Testis (tissue), 3 donors: ENCODE results near the gene PIK3R2. TPM values are rescaled to one million over a fixed set of nuclear protein-coding genes. Genes with fewer than 3 reads are reported as not detected.

Source experiments
- DNase-seq: peaks from one replicate; pipeline ENCODE4 v3.0.0-alpha.2; 2019
- H3K27ac ChIP-seq, 2 donors: fragments of 200-600 bp; sonication (generic); one replicate each; pipeline ENCODE4 v1.5.1; 2019
- H3K27me3 ChIP-seq: fragments of 200-600 bp; sonication (generic); one replicate; pipeline ENCODE4 v1.5.1; 2019
- H3K36me3 ChIP-seq: fragments of 200-600 bp; sonication (generic); one replicate; pipeline ENCODE4 v1.5.1; 2017; ENCODE audit warnings: low read depth; ENCODE audit errors: missing control alignments
- H3K4me1 ChIP-seq: fragments of 200-600 bp; sonication (generic); one replicate; pipeline ENCODE4 v1.5.1; 2019
- H3K4me3 ChIP-seq, 2 donors: fragments of 200-600 bp; sonication (generic); one replicate each; pipeline ENCODE4 v1.5.1; 2017 to 2019
- H3K9me3 ChIP-seq: fragments of 200-600 bp; sonication (generic); one replicate; pipeline ENCODE4 v1.5.1; 2017
- CTCF ChIP-seq, 3 experiments: fragments of 450-650 bp in 2 of 3; fragments of 200-600 bp in 1 of 3; sonication (generic) in 1 of 3; IDR thresholded peaks; one replicate each; pipeline ENCODE4 v1.5.1; 2016 to 2019; ENCODE audit warnings: antibody characterized with exemption in 3 of 3, mild to moderate bottlenecking in 2 of 3, moderate library complexity in 1 of 3
- POLR2A ChIP-seq: fragments of 450-650 bp; IDR thresholded peaks from one replicate; pipeline ENCODE4 v1.6.1; 2017; ENCODE audit warnings: antibody characterized with exemption, mild to moderate bottlenecking, moderate library complexity
- WGBS, 2 donors: methylation state at CpG; one replicate each; pipeline ENCODE4 v1.1.5; 2018; 5-methylcytosine and 5-hydroxymethylcytosine counted together
- intact Hi-C: fragments of 100-400 bp; cut with DNase I; formaldehyde crosslinking; loops from one replicate; pipeline ENCODE4 v1.15.1; 2023; ENCODE audit warnings: low total_unique reads
- polyA plus RNA-seq: library from polyadenylated mRNA; stranded (reverse); fragments of 350-450 nt; fragmentation: Illumina TruSeq; extraction: RNeasy Lipid Tissue Mini Kit (QIAGEN cat#74804); gene quantifications from one replicate; pipeline ENCODE4 v1.2.3, GENCODE V29; 2014; ENCODE audit warnings: low read depth, low replicate concordance; ENCODE audit not compliant: insufficient read depth
- total RNA-seq, 2 donors: library from RNA; depleted of rRNA; stranded (reverse); fragments of >200 nt; gene quantifications; one replicate each; pipeline ENCODE4 v1.2.3, GENCODE V29; 2016

Gene PIK3R2
- total and polyA plus RNA-seq, 3 donors from 2014 or later = 21.0 to 94.3 (median 87.6) TPM

DNA sequence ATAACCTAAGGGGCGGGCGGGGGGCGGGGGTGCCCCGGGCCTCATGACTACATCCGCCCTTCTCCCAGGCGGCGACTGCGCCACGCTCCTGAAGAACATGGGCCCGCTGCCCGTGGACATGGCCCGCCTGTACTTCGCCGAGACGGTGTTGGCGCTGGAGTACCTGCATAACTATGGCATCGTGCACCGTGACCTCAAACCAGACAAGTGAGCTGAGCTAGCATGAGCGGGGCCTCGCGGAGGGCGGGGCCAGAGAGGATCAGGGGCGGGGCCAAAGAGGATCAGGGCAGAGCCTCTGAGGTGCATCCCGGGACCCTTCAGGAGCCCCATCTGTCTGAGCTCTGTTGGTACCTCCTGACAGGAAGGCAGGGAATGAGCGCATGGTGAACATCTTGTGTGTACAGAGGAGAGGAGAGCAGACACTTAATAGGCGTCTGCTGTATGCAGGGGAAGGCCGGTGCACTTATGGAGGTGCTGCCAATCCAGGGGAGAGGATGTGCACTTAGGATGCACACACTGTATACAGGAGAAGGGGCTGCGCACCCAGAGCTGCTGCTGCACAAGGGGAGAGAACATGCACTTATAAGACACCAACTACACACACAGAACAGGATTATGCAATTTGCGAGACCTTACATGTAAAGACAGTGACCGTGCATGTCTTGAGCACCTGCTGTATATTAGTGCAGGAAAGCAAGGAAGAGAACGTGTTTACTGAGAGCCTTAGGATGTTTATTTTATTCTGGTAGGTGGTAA is 20.9 kb upstream of the PIK3R2 start:
- Histone ChIP-seq H3K27me3 (no peaks in the 10 kb centered on the region), H3K4me3 (peak overlapping the region in 1 of 2 donors; percentile 13), H3K9me3 (no peaks in the 10 kb centered on the region), H3K4me1 (no peaks in the 10 kb centered on the region), H3K36me3 (no peaks in the 10 kb centered on the region), H3K27ac (no peak overlapping the region)
- intact Hi-C loops = no loop called here
- TF ChIP-seq POLR2A (no peak), CTCF (IDR thresholded peaks at IDR 0.05) (no peak)
- 56 to 70% methylated on average over 23 to 31 of the region's 31 CpGs for WGBS, 2 donors
- peak; percentile 47 for DNase-seq

DNA sequence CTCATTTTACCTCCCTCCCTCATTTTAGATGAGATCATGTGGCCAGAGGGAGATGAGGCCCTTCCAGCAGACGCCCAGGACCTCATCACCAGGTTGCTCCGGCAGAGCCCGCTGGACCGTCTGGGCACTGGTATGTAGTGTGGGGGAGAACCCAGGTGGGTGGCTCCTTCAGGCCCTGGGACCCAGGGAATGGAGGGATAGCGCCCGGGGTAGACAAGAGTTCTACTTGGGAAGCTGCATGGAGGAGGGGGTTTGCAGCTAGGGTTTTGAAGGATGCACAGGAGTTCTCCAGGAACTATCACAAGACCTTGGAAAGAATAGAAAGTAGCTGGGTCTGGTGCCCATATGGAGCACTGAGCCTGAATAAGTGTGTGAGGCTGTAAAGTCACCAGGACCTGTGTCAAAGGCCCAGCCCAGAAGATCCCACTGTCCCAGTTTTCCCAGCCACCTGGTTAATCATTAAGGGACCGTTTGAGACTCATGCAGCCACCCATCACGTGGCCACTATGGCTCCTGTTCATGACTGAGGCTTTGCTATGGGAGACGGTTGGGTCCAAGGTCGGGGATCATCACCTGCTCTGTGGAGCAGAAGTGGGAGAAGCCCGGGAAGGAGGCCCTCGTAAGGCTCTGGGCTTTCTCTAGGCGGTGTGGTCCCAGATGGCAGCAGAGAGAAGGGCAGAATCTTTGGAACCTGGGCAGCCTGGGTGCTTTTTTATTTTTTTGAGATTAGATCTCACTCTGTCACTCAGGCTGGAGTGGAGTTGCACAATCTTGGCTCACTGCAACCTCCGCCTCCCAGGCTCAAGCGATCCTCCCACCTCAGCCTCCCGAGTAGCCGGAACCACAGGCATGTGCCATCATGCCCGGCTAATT is 17.0 kb upstream of the PIK3R2 start:
- Histone ChIP-seq H3K4me1 (no peaks in the 10 kb centered on the region), H3K36me3 (no peaks in the 10 kb centered on the region), H3K4me3 (no peak overlapping the region), H3K9me3 (no peaks in the 10 kb centered on the region), H3K27me3 (no peaks in the 10 kb centered on the region), H3K27ac (no peak overlapping the region)
- no peak for TF ChIP-seq POLR2A
- no peak for TF ChIP-seq CTCF (IDR thresholded peaks at IDR 0.05)
- intact Hi-C loops = no loop called here
- WGBS, 2 donors = 87 to 97% methylated on average over 18 of the region's 18 CpGs
- no peak for DNase-seq

DNA sequence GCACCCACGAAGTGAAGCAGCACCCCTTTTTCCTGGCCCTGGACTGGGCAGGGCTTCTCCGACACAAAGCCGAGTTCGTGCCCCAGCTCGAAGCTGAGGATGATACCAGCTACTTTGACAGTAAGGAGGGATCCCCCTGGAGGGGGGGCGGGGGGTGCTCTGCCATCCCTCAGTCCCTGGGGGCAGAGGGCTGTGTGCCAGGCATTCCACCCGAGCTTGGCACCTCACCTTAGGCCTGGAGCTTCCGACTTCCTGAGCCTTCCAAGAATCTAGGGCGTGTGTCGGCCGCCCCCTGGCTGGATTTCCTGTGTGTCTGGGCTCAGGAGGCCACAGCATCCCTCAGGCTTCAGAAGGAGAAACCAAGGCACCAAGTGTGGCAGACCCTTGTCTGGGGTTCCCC is 15.7 kb upstream of the PIK3R2 start:
- intact Hi-C loops = no loop called here
- Histone ChIP-seq H3K9me3 (no peaks in the 10 kb centered on the region), H3K4me3 (no peak overlapping the region), H3K4me1 (no peaks in the 10 kb centered on the region), H3K27ac (no peak overlapping the region), H3K36me3 (no peaks in the 10 kb centered on the region), H3K27me3 (no peaks in the 10 kb centered on the region)
- TF ChIP-seq POLR2A = no peak
- TF ChIP-seq CTCF (IDR thresholded peaks at IDR 0.05) = no peak
- WGBS, 2 donors = 86% methylated on average over 11 of the region's 11 CpGs; no CpG with 5 or more reads in 1 of the 2 donors
- no peak for DNase-seq

DNA sequence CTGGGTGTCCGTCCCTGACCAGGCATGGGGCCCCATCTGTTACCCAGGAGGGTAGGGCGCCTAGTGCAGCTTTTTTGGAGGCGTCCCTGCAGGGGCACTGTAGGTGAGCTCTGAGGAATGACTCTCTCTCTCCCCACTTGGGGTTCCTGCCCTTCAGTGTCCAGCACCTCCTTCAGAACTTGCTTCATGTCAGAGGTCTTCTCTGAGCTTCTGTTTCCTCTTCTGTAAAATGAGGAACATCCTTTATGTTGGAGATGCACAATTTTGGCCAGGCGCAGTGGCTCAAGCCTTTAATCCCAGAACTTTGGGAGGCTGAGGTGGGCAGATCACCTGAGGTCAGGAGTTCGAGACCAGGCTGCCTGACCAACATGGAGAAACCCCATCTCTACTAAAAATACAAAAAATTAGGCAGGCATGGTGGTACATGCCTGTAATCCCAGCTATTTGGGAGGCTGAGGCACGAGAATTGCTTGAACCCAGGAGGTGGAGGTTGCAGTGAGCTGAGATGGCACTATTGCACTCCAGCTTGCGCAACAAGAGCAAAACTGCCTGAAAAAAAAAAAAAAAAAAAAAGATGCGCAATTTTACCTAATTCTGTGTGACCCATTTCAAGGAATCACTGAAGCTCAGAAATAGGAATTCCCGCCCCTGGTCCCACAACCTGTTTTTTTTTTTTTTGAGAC is 15.2 kb upstream of the PIK3R2 start:
- Histone ChIP-seq H3K27ac (no peak overlapping the region), H3K9me3 (no peaks in the 10 kb centered on the region), H3K4me3 (no peak overlapping the region), H3K27me3 (no peaks in the 10 kb centered on the region), H3K4me1 (no peaks in the 10 kb centered on the region), H3K36me3 (no peaks in the 10 kb centered on the region)
- TF ChIP-seq POLR2A (no peak), CTCF (IDR thresholded peaks at IDR 0.05) (no peak)
- intact Hi-C loops = no loop called here
- WGBS, 2 donors = 83 to 96% methylated on average over 8 to 9 of the region's 9 CpGs
- DNase-seq = no peak
